Ishikawa (cell line): ENCODE results near the gene GPAM.

ENCODE experiments used
- CREB1 ChIP-seq: IDR thresholded peaks from 2 replicates; pipeline ENCODE4 v1.6.1; 2012; ENCODE audit warnings: low read depth
- EGR1 ChIP-seq: IDR thresholded peaks from 2 replicates; pipeline ENCODE4 v1.6.1; 2012
- EP300 ChIP-seq: IDR thresholded peaks from 2 replicates; pipeline ENCODE4 v1.6.1; 2012; ENCODE audit warnings: borderline replicate concordance
- FOXM1 ChIP-seq: IDR thresholded peaks from 2 replicates; pipeline ENCODE4 v1.6.1; 2012; ENCODE audit warnings: low read depth, borderline replicate concordance
- RAD21 ChIP-seq: IDR thresholded peaks from 2 replicates; pipeline ENCODE4 v1.6.1; 2012; ENCODE audit warnings: low read depth
- TAF1 ChIP-seq: IDR thresholded peaks from 2 replicates; pipeline ENCODE4 v1.6.1; 2012; ENCODE audit warnings: low read depth, mild to moderate bottlenecking
- TEAD4 ChIP-seq: IDR thresholded peaks from 2 replicates; pipeline ENCODE4 v1.6.1; 2012
- USF1 ChIP-seq: IDR thresholded peaks from 2 replicates; pipeline ENCODE4 v1.6.1; 2012
- YY1 ChIP-seq: IDR thresholded peaks from 2 replicates; pipeline ENCODE4 v1.6.1; 2012; ENCODE audit warnings: low read depth
- ZBTB7A ChIP-seq: IDR thresholded peaks from 2 replicates; pipeline ENCODE4 v1.6.1; 2012; ENCODE audit warnings: low read depth

- TF ChIP-seq USF1 (no peak), ZBTB7A (no peak), YY1 (no peak), TAF1 (no peak), EP300 (no peak), EGR1 (no peak), FOXM1 (no peak), TEAD4 (no peak), RAD21 (no peak), CREB1 (no peak)
Observed at GRCh38 chr10:112139176-112139575, 44.4 kb downstream of the GPAM start.
